Left colon (tissue), 2 donors: ENCODE results near the gene LARGE2. TPM values are rescaled to one million over a fixed set of nuclear protein-coding genes. Genes with fewer than 3 reads are reported as not detected.

Experiments
- ATAC-seq: fragments of 200-7000 bp; cut with Tn5 transposase; one replicate; pipeline ENCODE4 v1.9.1; 2020; ENCODE audit warnings: mild to moderate bottlenecking, moderate library complexity
- DNase-seq, 2 donors: peaks; one replicate each; pipeline ENCODE4 v3.0.0-alpha.2; 2020
- intact Hi-C, 2 donors: fragments of 100-400 bp; cut with DNase I in 1 of 2; cut with micrococcal nuclease in 1 of 2; formaldehyde crosslinking; loops; one replicate each; pipeline versions ENCODE4 v1.11.2 to v1.14.0; 2022; cut with DNase I, micrococcal nuclease
- total RNA-seq, 2 donors: library from RNA; stranded (reverse); fragmentation: NEBNext Ultra II Directional; extraction: Animal tissue kit (Norgen Biotek cat#: 25700); gene quantifications; one replicate each; pipeline ENCODE4 v1.2.1, GENCODE V29; 2021
- donor health status: DM: no; HTN: no; CAD: no.
- donor health status: DM: yes; HTN: yes; CAD: no.

LARGE2 gene
- total RNA-seq, 2 donors from 2014 or later = 1.1 to 4.2 TPM

- DNase-seq = peak in 1 of 2 donors; percentile 3
- intact Hi-C loops = no loop called here
Observed at GRCh38 chr11:45926001-45926401, 3.5 kb downstream of the LARGE2 start.

GRCh38 chr11:45926536-45927331, 4.3 kb downstream of the LARGE2 start:
- ATAC-seq (no peak), DNase-seq (peak in 1 of 2 donors; percentile 3)
- intact Hi-C loops = no loop called here

More at GRCh38 chr11:45926001-45926401, 3.5 kb downstream of the LARGE2 start:
- no peak for ATAC-seq

- ATAC-seq (no peak), DNase-seq (no peak)
- intact Hi-C loops = no loop called here
Observed at GRCh38 chr11:45927332-45927683, 4.9 kb downstream of the LARGE2 start.

GRCh38 chr11:45927684-45928413, 5.4 kb downstream of the LARGE2 start:
- intact Hi-C loops = no loop called here
- DNase-seq (no peak), ATAC-seq (no peak)

GRCh38 chr11:45928535-45929215, 6.2 kb downstream of the LARGE2 start:
- intact Hi-C loops = no loop called here
- DNase-seq (no peak), ATAC-seq (no peak)

- DNase-seq = no peak
- intact Hi-C loops = no loop called here
- ATAC-seq = peak; percentile 46
Observed at GRCh38 chr11:45929486-45930030, 7.1 kb downstream of the LARGE2 start.

- intact Hi-C loops = no loop called here
- peak; percentile 89 for ATAC-seq
- peak; percentile 77 to 80 for DNase-seq
Observed at GRCh38 chr11:45930031-45930794, 7.8 kb downstream of the LARGE2 start.

GRCh38 chr11:45930951-45931570, 8.6 kb downstream of the LARGE2 start:
- no peak for ATAC-seq
- DNase-seq = no peak
- intact Hi-C loops = no loop called here

- DNase-seq (no peak), ATAC-seq (no peak)
- intact Hi-C loops = no loop called here
Observed at GRCh38 chr11:45931739-45932138, 9.3 kb downstream of the LARGE2 start.

- intact Hi-C loops = no loop called here
- no peak for DNase-seq
- ATAC-seq = no peak
Observed at GRCh38 chr11:45932217-45932616, 9.8 kb downstream of the LARGE2 start.

- intact Hi-C loops = no loop called here
- DNase-seq (no peak), ATAC-seq (no peak)
Observed at GRCh38 chr11:45933131-45933831, 10.8 kb downstream of the LARGE2 start.

- intact Hi-C loops = no loop called here
- ATAC-seq = no peak
- DNase-seq = no peak
Observed at GRCh38 chr11:45933846-45934579, 11.6 kb downstream of the LARGE2 start.

- DNase-seq = no peak
- ATAC-seq = no peak
- intact Hi-C loops = no loop called here
Observed at GRCh38 chr11:45934580-45935318, 12.3 kb downstream of the LARGE2 start.

GRCh38 chr11:45935349-45936064, 13.1 kb downstream of the LARGE2 start:
- intact Hi-C loops = no loop called here
- ATAC-seq (no peak), DNase-seq (no peak)

- intact Hi-C loops = no loop called here
- ATAC-seq = no peak
Observed at GRCh38 chr11:45936511-45937054, 14.1 kb downstream of the LARGE2 start.

GRCh38 chr11:45937916-45938315, 15.5 kb downstream of the LARGE2 start:
- DNase-seq (no peak), ATAC-seq (no peak)
- intact Hi-C loops = no loop called here

More at GRCh38 chr11:45936511-45937054, 14.1 kb downstream of the LARGE2 start:
- DNase-seq = no peak
